Mesenchymal stem cell (in vitro differentiated cells and primary cell): ENCODE data around the gene PPP6R1.

ENCODE experiments used
- DNase-seq: peaks from one replicate; pipeline ENCODE4 v3.0.0-alpha.2; 2013
- H2AFZ ChIP-seq: one replicate; pipeline ENCODE4 v1.6.1; 2013; ENCODE audit warnings: low read depth, mild to moderate bottlenecking, control low read depth, inconsistent platforms, low read length, moderate library complexity
- H2AK5ac ChIP-seq: 2 replicates; pipeline ENCODE4 v1.6.1; 2013; ENCODE audit warnings: low read length, moderate library complexity, mild to moderate bottlenecking, inconsistent platforms; ENCODE audit not compliant: severe bottlenecking
- H2BK120ac ChIP-seq: one replicate; pipeline ENCODE4 v1.6.1; 2013; ENCODE audit warnings: low read depth, mild to moderate bottlenecking, inconsistent platforms, low read length, moderate library complexity
- H2BK12ac ChIP-seq, 2 experiments: one replicate each; pipeline ENCODE4 v1.6.1; 2013; ENCODE audit warnings: inconsistent platforms in 2 of 2, low read length in 2 of 2, mild to moderate bottlenecking in 2 of 2, moderate library complexity in 2 of 2, control low read depth in 1 of 2
- H2BK15ac ChIP-seq: one replicate; pipeline ENCODE4 v1.6.1; 2013; ENCODE audit warnings: mild to moderate bottlenecking, low read depth, inconsistent platforms; ENCODE audit not compliant: poor library complexity, severe bottlenecking
- H2BK5ac ChIP-seq: 2 replicates; pipeline ENCODE4 v1.6.1; 2013; ENCODE audit warnings: low read depth, mild to moderate bottlenecking, low read length, control low read depth, inconsistent platforms; ENCODE audit not compliant: poor library complexity, severe bottlenecking
- H3K14ac ChIP-seq, 2 experiments: one replicate each; pipeline ENCODE4 v1.6.1; 2013; ENCODE audit warnings: inconsistent platforms in 2 of 2, low read length in 2 of 2, control low read depth in 1 of 2, mild to moderate bottlenecking in 1 of 2, moderate library complexity in 1 of 2
- H3K18ac ChIP-seq, 2 experiments: one replicate each; pipeline ENCODE4 v1.6.1; 2013; ENCODE audit warnings: inconsistent platforms in 2 of 2, low read length in 2 of 2, control low read depth in 1 of 2, low read depth in 1 of 2, mild to moderate bottlenecking in 1 of 2
- H3K23ac ChIP-seq, 2 experiments: one replicate each; pipeline ENCODE4 v1.6.1; 2013; ENCODE audit warnings: inconsistent platforms in 2 of 2, low read length in 2 of 2, mild to moderate bottlenecking in 2 of 2, moderate library complexity in 2 of 2, control low read depth in 1 of 2
- H3K27ac ChIP-seq: 2 replicates; pipeline ENCODE4 v1.5.1; 2013; ENCODE audit warnings: mild to moderate bottlenecking, moderate library complexity, low read length, control low read depth, inconsistent platforms; ENCODE audit not compliant: poor library complexity, severe bottlenecking
- H3K27me3 ChIP-seq, 2 experiments: 2 replicates each; pipeline versions ENCODE4 v1.6.1 to v1.7.0; 2013; ENCODE audit warnings: low read length in 2 of 2, mild to moderate bottlenecking in 2 of 2, moderate library complexity in 2 of 2, control low read depth in 1 of 2, inconsistent platforms in 1 of 2; ENCODE audit not compliant: control insufficient read depth in 1 of 2, insufficient read depth in 1 of 2
- H3K36me3 ChIP-seq, 2 experiments: 2 replicates each; pipeline versions ENCODE4 v1.6.1 to v1.7.0; 2013; ENCODE audit warnings: low read length in 2 of 2, control low read depth in 1 of 2, inconsistent platforms in 1 of 2, low read depth in 1 of 2, mild to moderate bottlenecking in 1 of 2; ENCODE audit not compliant: insufficient read depth in 2 of 2, control insufficient read depth in 1 of 2
- H3K4ac ChIP-seq, 2 experiments: one replicate each; pipeline ENCODE4 v1.6.1; 2013; ENCODE audit warnings: inconsistent platforms in 2 of 2, low read length in 2 of 2, mild to moderate bottlenecking in 2 of 2, moderate library complexity in 2 of 2, control low read depth in 1 of 2, low read depth in 1 of 2
- H3K4me1 ChIP-seq: 2 replicates; pipeline ENCODE4 v1.6.1; 2013; ENCODE audit warnings: low read depth, low read length, control low read depth; ENCODE audit not compliant: control insufficient read depth, insufficient read depth
- H3K4me2 ChIP-seq: 2 replicates; pipeline ENCODE4 v1.6.1; 2013; ENCODE audit warnings: low read length, mild to moderate bottlenecking, inconsistent platforms; ENCODE audit not compliant: poor library complexity, severe bottlenecking
- H3K4me3 ChIP-seq, 2 experiments: 2 replicates each; pipeline versions ENCODE4 v1.5.1 to v1.7.0; 2013; ENCODE audit warnings: low read length in 2 of 2, mild to moderate bottlenecking in 2 of 2, control low read depth in 1 of 2, low read depth in 1 of 2; ENCODE audit not compliant: insufficient read depth in 1 of 2
- H3K79me1 ChIP-seq: replicated peaks from 2 replicates; pipeline ENCODE4 v1.6.1; 2013; ENCODE audit warnings: mild to moderate bottlenecking, control low read depth, low read length, inconsistent platforms; ENCODE audit not compliant: poor library complexity, severe bottlenecking
- H3K9ac ChIP-seq: 2 replicates; pipeline ENCODE4 v1.7.0; 2013; ENCODE audit warnings: mild to moderate bottlenecking, low read length, moderate library complexity
- H3K9me3 ChIP-seq: 2 replicates; pipeline ENCODE4 v1.7.0; 2013; ENCODE audit warnings: mild to moderate bottlenecking, low read length; ENCODE audit not compliant: control insufficient read depth
- H4K8ac ChIP-seq: one replicate; pipeline ENCODE4 v1.6.1; 2013; ENCODE audit warnings: inconsistent platforms, mild to moderate bottlenecking, low read length, moderate library complexity
- H4K91ac ChIP-seq: one replicate; pipeline ENCODE4 v1.6.1; 2013; ENCODE audit warnings: mild to moderate bottlenecking, low read length, inconsistent platforms
- WGBS: methylation state at CpG from one replicate; pipeline ENCODE4 v1.1.7; 2013; ENCODE audit warnings: mixed read lengths; 5-methylcytosine and 5-hydroxymethylcytosine counted together

Gene PPP6R1

GRCh38 chr19:55247621-55248099 is 11.2 kb downstream of the PPP6R1 start:
- H4K8ac ChIP-seq, result no peak overlapping the region
- H3K4ac ChIP-seq, result no peak overlapping the region
- H3K23ac ChIP-seq, result no peak overlapping the region
- peaks cover 45% of the 10 kb centered on the region for H3K4me1 ChIP-seq
- H3K9me3 ChIP-seq, result no peaks in the 10 kb centered on the region
- peak; percentile 45 for DNase-seq
- peaks cover 24% of the 10 kb centered on the region for H3K79me1 ChIP-seq
- H2BK5ac ChIP-seq, result no peak overlapping the region
- no peak overlapping the region for H2BK15ac ChIP-seq
- H4K91ac ChIP-seq, result no peak overlapping the region
- no peak overlapping the region for H2BK12ac ChIP-seq
- H2BK120ac ChIP-seq, result no peak overlapping the region
- H3K36me3 ChIP-seq, result peaks cover 40 to 64% of the 10 kb centered on the region in 2 experiments
- whole genome bisulfite sequencing, result 77% methylated on average over 4 of the region's 10 CpGs
- H3K14ac ChIP-seq, result no peak overlapping the region
- H2AFZ ChIP-seq, result no peak overlapping the region
- H3K18ac ChIP-seq, result no peak overlapping the region
- no peaks in the 10 kb centered on the region for H3K27me3 ChIP-seq
- H2AK5ac ChIP-seq, result no peak overlapping the region
- peak overlapping the region; percentile 34 for H3K9ac ChIP-seq
- H3K4me3 ChIP-seq, result no peak overlapping the region
- no peak overlapping the region for H3K4me2 ChIP-seq
- H3K27ac ChIP-seq, result no peak overlapping the region

GRCh38 chr19:55246462-55247451 is 12.1 kb downstream of the PPP6R1 start:
- Histone ChIP-seq H2AFZ (no peak overlapping the region), H3K9me3 (no peaks in the 10 kb centered on the region), H3K79me1 (peaks cover 30% of the 10 kb centered on the region), H3K23ac (no peak overlapping the region), H4K8ac (no peak overlapping the region), H3K4ac (peak overlapping the region in 1 of 2 experiments; percentile 35), H3K4me2 (no peak overlapping the region), H2BK12ac (no peak overlapping the region), H3K4me1 (peaks cover 44% of the 10 kb centered on the region), H3K14ac (no peak overlapping the region), H2AK5ac (no peak overlapping the region), H3K27me3 (no peaks in the 10 kb centered on the region), H2BK15ac (no peak overlapping the region), H3K27ac (no peak overlapping the region), H3K36me3 (peaks cover 49 to 73% of the 10 kb centered on the region in 2 experiments), H3K18ac (no peak overlapping the region), H4K91ac (peak overlapping the region; percentile 27), H2BK120ac (no peak overlapping the region), H2BK5ac (no peak overlapping the region), H3K4me3 (no peak overlapping the region), H3K9ac (peak overlapping the region; percentile 34)
- no peak for DNase-seq
- 94% methylated on average over 40 of the region's 40 CpGs for WGBS

GRCh38 chr19:55245236-55245904 is 13.4 kb downstream of the PPP6R1 start:
- DNase-seq, result no peak
- no peak overlapping the region for H2AFZ ChIP-seq
- no peak overlapping the region for H3K4ac ChIP-seq
- peaks cover 60 to 82% of the 10 kb centered on the region in 2 experiments for H3K36me3 ChIP-seq
- no peaks in the 10 kb centered on the region for H3K9me3 ChIP-seq
- H2AK5ac ChIP-seq, result no peak overlapping the region
- no peak overlapping the region for H2BK120ac ChIP-seq
- no peak overlapping the region for H4K8ac ChIP-seq
- no peak overlapping the region for H3K18ac ChIP-seq
- no peak overlapping the region for H4K91ac ChIP-seq
- no peaks in the 10 kb centered on the region for H3K27me3 ChIP-seq
- H3K4me2 ChIP-seq, result no peak overlapping the region
- H2BK5ac ChIP-seq, result no peak overlapping the region
- H3K27ac ChIP-seq, result no peak overlapping the region
- no peak overlapping the region for H3K4me3 ChIP-seq
- H3K9ac ChIP-seq, result no peak overlapping the region
- peaks cover 31% of the 10 kb centered on the region for H3K4me1 ChIP-seq
- no peak overlapping the region for H2BK15ac ChIP-seq
- H3K14ac ChIP-seq, result no peak overlapping the region
- peaks cover 40% of the 10 kb centered on the region for H3K79me1 ChIP-seq
- H3K23ac ChIP-seq, result no peak overlapping the region
- 98% methylated on average over 19 of the region's 23 CpGs for WGBS
- H2BK12ac ChIP-seq, result no peak overlapping the region
